Rectal smooth muscle tissue (tissue), 1 donor: Measurements from ENCODE around the gene PCDHB16.
"Not testable (repeated sequence)": the region's sequence is repeated elsewhere in the genome, so short reads cannot be mapped to it uniquely, and the experiment has no call there.

ENCODE experiments used
- H3K27ac ChIP-seq: one replicate; pipeline ENCODE4 v1.7.0; 2013; ENCODE audit warnings: low read depth, low read length, inconsistent platforms
- H3K27me3 ChIP-seq: one replicate; pipeline ENCODE4 v1.7.0; 2013; ENCODE audit warnings: low read length; ENCODE audit not compliant: control insufficient read depth, insufficient read depth
- H3K36me3 ChIP-seq: one replicate; pipeline ENCODE4 v1.7.0; 2013; ENCODE audit warnings: low read length; ENCODE audit not compliant: control insufficient read depth, insufficient read depth
- H3K4me1 ChIP-seq: one replicate; pipeline ENCODE4 v1.7.0; 2013; ENCODE audit warnings: low read length; ENCODE audit not compliant: control insufficient read depth, insufficient read depth
- H3K4me3 ChIP-seq: one replicate; pipeline ENCODE4 v1.7.0; 2013; ENCODE audit warnings: low read length
- H3K9ac ChIP-seq: one replicate; pipeline ENCODE4 v1.7.0; 2013; ENCODE audit warnings: low read length

The PCDHB16 gene

GRCh38 chr5:141192110-141192725 lies 10.0 kb downstream of the PCDHB16 start, which contains the start of gene PCDHB10:
Gene PCDHB10 (plus strand): TSS chr5:141192353. CDS start chr5:141192553, 200 bp downstream.
- H3K9ac ChIP-seq = no peak within 1 kb of the TSS
- H3K27me3 ChIP-seq = no peaks in the 10 kb centered on the region
- H3K4me3 ChIP-seq = peak within 1 kb of the TSS; percentile 32
- H3K27ac ChIP-seq = no peak within 1 kb of the TSS
- H3K36me3 ChIP-seq = no peaks in the 10 kb centered on the region
- no peaks in the 10 kb centered on the region for H3K4me1 ChIP-seq

DNA sequence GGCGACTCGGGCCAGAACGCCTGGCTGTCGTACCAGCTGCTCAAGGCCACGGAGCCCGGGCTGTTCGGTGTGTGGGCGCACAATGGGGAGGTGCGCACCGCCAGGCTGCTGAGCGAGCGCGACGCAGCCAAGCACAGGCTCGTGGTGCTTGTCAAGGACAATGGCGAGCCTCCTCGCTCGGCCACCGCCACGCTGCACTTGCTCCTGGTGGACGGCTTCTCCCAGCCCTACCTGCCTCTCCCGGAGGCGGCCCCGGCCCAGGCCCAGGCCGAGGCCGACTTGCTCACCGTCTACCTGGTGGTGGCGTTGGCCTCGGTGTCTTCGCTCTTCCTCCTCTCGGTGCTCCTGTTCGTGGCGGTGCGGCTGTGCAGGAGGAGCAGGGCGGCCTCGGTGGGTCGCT lies 12.1 kb downstream of the PCDHB16 start:
- H3K36me3 ChIP-seq, H3K27me3 ChIP-seq, H3K9ac ChIP-seq, H3K4me1 ChIP-seq, H3K4me3 ChIP-seq, H3K27ac ChIP-seq: not testable (repeated sequence)

DNA sequence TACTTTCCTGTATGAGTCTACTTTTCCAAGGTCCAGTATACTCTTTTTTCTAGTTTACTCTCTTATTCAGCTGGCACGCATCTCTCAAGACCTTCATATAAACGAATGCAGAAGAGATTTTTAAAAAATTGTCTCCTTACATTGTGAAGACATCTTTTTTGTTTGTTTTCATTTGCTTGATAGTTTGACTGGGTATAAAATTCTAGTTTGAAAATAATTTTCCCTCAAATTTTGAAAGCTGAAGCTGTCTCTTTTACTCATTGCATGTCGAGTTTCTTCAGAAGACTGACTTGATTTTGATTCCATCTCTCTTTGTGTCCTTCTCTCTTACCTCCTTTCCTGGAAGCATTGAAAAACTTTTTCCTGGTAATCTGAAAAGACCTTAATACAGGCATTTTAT lies 14.2 kb downstream of the PCDHB16 start:
- no peaks in the 10 kb centered on the region for H3K36me3 ChIP-seq
- H3K27me3 ChIP-seq = no peaks in the 10 kb centered on the region
- H3K4me1 ChIP-seq = no peaks in the 10 kb centered on the region
- H3K27ac ChIP-seq = no peak overlapping the region
- no peak overlapping the region for H3K4me3 ChIP-seq
- no peak overlapping the region for H3K9ac ChIP-seq

DNA sequence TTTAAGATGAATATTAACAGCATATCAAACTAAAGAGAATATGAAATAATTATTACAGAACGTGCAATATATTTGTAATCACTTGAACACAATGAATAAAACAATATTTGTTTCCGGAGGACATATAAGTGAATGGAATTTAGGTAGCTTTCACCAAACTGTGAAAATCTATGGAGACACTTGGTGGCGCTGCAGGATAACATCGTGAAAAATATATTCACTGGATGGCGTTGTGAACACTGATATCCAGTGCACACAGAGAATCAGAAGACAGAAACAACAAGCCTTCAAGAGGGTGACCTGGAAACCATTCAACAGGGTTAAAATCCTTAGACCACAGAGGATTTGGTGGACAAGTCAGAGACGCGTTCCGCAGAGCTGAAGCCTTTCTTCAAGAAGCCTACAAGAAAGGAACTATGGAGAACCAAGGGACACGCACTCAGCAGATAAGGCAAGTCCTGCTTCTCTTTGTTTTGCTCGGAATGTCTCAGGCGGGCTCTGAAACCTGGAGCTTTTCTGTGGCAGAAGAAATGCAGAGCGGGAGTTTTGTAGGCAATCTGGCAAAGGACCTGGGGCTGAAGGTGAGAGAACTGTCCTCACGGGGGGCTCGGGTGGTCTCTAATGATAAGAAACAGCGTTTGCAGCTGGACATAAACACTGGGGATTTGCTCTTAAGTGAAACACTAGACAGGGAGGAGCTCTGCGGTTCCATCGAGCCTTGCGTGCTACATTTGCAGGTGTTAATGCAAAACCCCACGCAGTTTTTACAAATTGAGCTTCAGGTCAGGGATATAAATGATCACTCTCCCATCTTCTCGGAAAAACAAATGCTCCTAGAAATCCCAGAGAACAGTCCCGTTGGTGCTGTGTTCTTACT lies 17.4 kb downstream of the PCDHB16 start, which contains the start of gene PCDHB11:
Gene PCDHB11 (plus strand): TSS at position 269 of the 877 bp plus-strand sequence. CDS start 148 bp downstream, at position 417.
- no peak within 1 kb of the TSS for H3K9ac ChIP-seq
- H3K36me3 ChIP-seq = no peaks in the 10 kb centered on the region
- peak within 1 kb of the TSS; percentile 29 for H3K4me3 ChIP-seq
- H3K27ac ChIP-seq = no peak within 1 kb of the TSS
- no peaks in the 10 kb centered on the region for H3K4me1 ChIP-seq
- H3K27me3 ChIP-seq = no peaks in the 10 kb centered on the region

DNA sequence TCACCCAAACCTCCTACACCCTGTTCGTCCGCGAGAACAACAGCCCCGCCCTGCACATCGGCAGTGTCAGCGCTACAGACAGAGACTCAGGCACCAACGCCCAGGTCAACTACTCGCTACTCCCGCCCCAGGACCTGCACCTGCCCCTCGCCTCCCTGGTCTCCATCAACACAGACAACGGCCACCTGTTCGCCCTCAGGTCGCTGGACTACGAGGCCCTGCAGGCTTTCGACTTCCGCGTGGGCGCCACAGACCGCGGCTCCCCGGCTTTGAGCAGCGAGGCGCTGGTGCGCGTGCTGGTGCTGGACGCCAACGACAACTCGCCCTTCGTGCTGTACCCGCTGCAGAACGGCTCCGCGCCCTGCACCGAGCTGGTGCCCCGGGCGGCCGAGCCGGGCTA lies 18.9 kb downstream of the PCDHB16 start:
- not testable (repeated sequence) for H3K27ac ChIP-seq, H3K27me3 ChIP-seq, H3K9ac ChIP-seq, H3K36me3 ChIP-seq, H3K4me3 ChIP-seq, H3K4me1 ChIP-seq

DNA sequence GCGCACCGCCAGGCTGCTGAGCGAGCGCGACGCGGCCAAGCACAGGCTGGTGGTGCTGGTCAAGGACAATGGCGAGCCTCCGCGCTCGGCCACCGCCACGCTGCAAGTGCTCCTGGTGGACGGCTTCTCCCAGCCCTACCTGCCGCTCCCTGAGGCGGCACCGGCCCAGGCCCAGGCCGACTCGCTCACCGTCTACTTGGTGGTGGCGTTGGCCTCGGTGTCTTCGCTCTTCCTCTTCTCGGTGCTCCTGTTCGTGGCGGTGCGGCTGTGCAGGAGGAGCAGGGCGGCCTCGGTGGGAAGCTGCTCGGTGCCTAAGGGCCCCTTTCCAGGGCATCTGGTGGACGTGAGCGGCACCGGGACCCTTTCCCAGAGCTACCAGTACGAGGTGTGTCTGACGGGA lies 19.5 kb downstream of the PCDHB16 start:
- not testable (repeated sequence) for H3K4me1 ChIP-seq, H3K36me3 ChIP-seq

DNA sequence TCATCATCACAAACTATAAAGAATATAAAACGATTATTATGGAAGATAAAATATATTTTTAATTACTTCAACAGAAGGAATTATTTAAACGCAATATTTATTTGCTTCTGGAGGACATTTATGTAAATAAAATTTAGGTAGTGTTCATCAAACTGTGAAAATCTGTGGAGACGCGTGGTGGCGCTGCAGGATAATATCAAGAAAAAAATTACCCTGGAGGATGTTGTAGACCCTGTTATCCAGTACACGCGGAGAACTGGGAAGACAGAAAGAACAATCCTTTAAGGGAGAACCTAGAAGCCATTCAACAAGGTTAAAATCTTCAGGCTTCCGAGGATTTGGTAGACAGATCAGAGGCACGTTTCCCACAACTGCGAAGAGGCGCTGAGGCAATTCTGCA lies 26.3 kb downstream of the PCDHB16 start, which contains the start of gene PCDHB12:
Gene PCDHB12 (plus strand): TSS at position 242 of the 400 bp plus-strand sequence. CDS start 189 bp downstream, outside the sequence.
- H3K36me3 ChIP-seq = no peaks in the 10 kb centered on the region
- no peak within 1 kb of the TSS for H3K27ac ChIP-seq
- H3K4me1 ChIP-seq = no peaks in the 10 kb centered on the region
- H3K27me3 ChIP-seq = no peaks in the 10 kb centered on the region
- no peak within 1 kb of the TSS for H3K4me3 ChIP-seq
- H3K9ac ChIP-seq = no peak within 1 kb of the TSS

More for the DNA sequence above, 19.5 kb downstream of the PCDHB16 start:
- H3K4me3 ChIP-seq, H3K9ac ChIP-seq, H3K27me3 ChIP-seq, H3K27ac ChIP-seq: not testable (repeated sequence)

GRCh38 chr5:141210281-141210680 lies 28.1 kb downstream of the PCDHB16 start:
- H3K36me3 ChIP-seq, H3K27me3 ChIP-seq, H3K4me1 ChIP-seq, H3K4me3 ChIP-seq, H3K27ac ChIP-seq, H3K9ac ChIP-seq: not testable (repeated sequence)

DNA sequence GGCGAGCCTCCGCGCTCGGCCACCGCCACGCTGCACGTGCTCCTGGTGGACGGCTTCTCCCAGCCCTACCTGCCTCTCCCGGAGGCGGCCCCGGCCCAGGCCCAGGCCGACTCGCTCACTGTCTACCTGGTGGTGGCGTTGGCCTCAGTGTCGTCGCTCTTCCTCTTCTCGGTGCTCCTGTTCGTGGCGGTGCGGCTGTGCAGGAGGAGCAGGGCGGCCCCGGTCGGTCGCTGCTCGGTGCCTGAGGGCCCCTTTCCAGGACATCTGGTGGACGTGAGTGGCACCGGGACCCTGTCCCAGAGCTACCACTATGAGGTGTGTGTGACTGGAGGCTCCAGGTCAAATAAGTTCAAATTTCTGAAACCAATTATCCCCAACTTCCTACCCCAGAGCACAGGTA lies 28.7 kb downstream of the PCDHB16 start:
- H3K4me1 ChIP-seq, H3K27me3 ChIP-seq, H3K9ac ChIP-seq, H3K36me3 ChIP-seq, H3K4me3 ChIP-seq, H3K27ac ChIP-seq: not testable (repeated sequence)

- H3K27ac ChIP-seq, H3K36me3 ChIP-seq, H3K9ac ChIP-seq, H3K27me3 ChIP-seq, H3K4me1 ChIP-seq, H3K4me3 ChIP-seq: not testable (repeated sequence)
These were observed 31.6 kb downstream of the PCDHB16 start, which contains the start of gene PCDHB13 for GRCh38 chr5:141213656-141214339. Gene PCDHB13 (plus strand): TSS chr5:141213919. CDS start chr5:141214124, 205 bp downstream.

GRCh38 chr5:141214583-141214982 lies 32.4 kb downstream of the PCDHB16 start:
- H3K36me3 ChIP-seq, H3K9ac ChIP-seq, H3K4me3 ChIP-seq, H3K4me1 ChIP-seq, H3K27me3 ChIP-seq, H3K27ac ChIP-seq: not testable (repeated sequence)

DNA sequence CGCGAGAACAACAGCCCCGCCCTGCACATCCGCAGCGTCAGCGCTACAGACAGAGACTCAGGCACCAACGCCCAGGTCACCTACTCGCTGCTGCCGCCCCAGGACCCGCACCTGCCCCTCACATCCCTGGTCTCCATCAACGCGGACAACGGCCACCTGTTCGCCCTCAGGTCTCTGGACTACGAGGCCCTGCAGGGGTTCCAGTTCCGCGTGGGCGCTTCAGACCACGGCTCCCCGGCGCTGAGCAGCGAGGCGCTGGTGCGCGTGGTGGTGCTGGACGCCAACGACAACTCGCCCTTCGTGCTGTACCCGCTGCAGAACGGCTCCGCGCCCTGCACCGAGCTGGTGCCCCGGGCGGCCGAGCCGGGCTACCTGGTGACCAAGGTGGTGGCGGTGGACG lies 33.3 kb downstream of the PCDHB16 start:
- H3K4me3 ChIP-seq, H3K9ac ChIP-seq, H3K36me3 ChIP-seq, H3K4me1 ChIP-seq, H3K27ac ChIP-seq, H3K27me3 ChIP-seq: not testable (repeated sequence)
